Liver (tissue), 9 donors: ENCODE data around the gene NOG. TPM values are rescaled to one million over a fixed set of nuclear protein-coding genes. Genes with fewer than 3 reads are reported as not detected.

ENCODE experiments used
- DNase-seq: peaks from one replicate; pipeline ENCODE4 v3.0.0-alpha.2; 2017; ENCODE audit warnings: low spot score
- H3K27ac ChIP-seq, 2 donors: one replicate each; pipeline ENCODE4 v1.7.0; 2013; ENCODE audit warnings: inconsistent platforms in 2 of 2, low read length in 2 of 2, control low read depth in 1 of 2, low read depth in 1 of 2, mild to moderate bottlenecking in 1 of 2
- H3K27me3 ChIP-seq, 4 donors: one replicate each; pipeline versions ENCODE4 v1.6.1 to v1.7.0; 2013; ENCODE audit warnings: low read length in 3 of 4, inconsistent platforms in 1 of 4, mild to moderate bottlenecking in 1 of 4, moderate library complexity in 1 of 4; ENCODE audit not compliant: control insufficient read depth in 4 of 4, insufficient read depth in 4 of 4
- H3K36me3 ChIP-seq, 4 donors: one replicate each; pipeline versions ENCODE4 v1.6.1 to v1.7.0; 2013; ENCODE audit warnings: low read length in 3 of 4, mild to moderate bottlenecking in 3 of 4, low read depth in 1 of 4, moderate library complexity in 1 of 4; ENCODE audit not compliant: control insufficient read depth in 4 of 4, insufficient read depth in 3 of 4
- H3K4me1 ChIP-seq, 4 donors: one replicate each; pipeline versions ENCODE4 v1.6.1 to v1.7.0; 2013; ENCODE audit warnings: low read length in 3 of 4, mild to moderate bottlenecking in 3 of 4, moderate library complexity in 1 of 4; ENCODE audit not compliant: control insufficient read depth in 4 of 4, insufficient read depth in 4 of 4
- H3K4me3 ChIP-seq, 3 donors: one replicate each; pipeline versions ENCODE4 v1.6.1 to v1.7.0; 2013; ENCODE audit warnings: low read length in 3 of 3, control low read depth in 1 of 3, low read depth in 1 of 3, mild to moderate bottlenecking in 1 of 3
- H3K9ac ChIP-seq, 2 donors: one replicate each; pipeline ENCODE4 v1.7.0; 2013; ENCODE audit warnings: low read length in 2 of 2, mild to moderate bottlenecking in 2 of 2, moderate library complexity in 2 of 2, control low read depth in 1 of 2, low read depth in 1 of 2
- H3K9me3 ChIP-seq, 4 donors: one replicate each; pipeline versions ENCODE4 v1.6.1 to v1.7.0; 2013; ENCODE audit warnings: low read length in 3 of 4; ENCODE audit not compliant: control insufficient read depth in 4 of 4
- EGR1 ChIP-seq, 2 donors: IDR thresholded peaks; 2 replicates each; pipeline ENCODE4 v1.6.1; 2016 to 2018; ENCODE audit warnings: antibody characterized with exemption in 2 of 2, low read depth in 2 of 2
- FOXA1 ChIP-seq: IDR thresholded peaks from 2 replicates; pipeline ENCODE4 v1.6.1; 2016; ENCODE audit warnings: antibody characterized with exemption
- FOXA2 ChIP-seq: IDR thresholded peaks from 2 replicates; pipeline ENCODE4 v1.6.1; 2016; ENCODE audit warnings: antibody characterized with exemption
- GABPA ChIP-seq, 2 donors: IDR thresholded peaks in 1 of 2; conservative IDR thresholded peaks in 1 of 2; 2 replicates each; pipeline ENCODE4 v1.6.1; 2016; ENCODE audit warnings: antibody characterized with exemption in 2 of 2, mild to moderate bottlenecking in 1 of 2, moderate library complexity in 1 of 2
- HNF4A ChIP-seq, 2 donors: conservative IDR thresholded peaks; 2 replicates each; pipeline ENCODE4 v1.6.1; 2016; ENCODE audit warnings: antibody characterized with exemption in 2 of 2, mild to moderate bottlenecking in 2 of 2
- HNF4G ChIP-seq: IDR thresholded peaks from 2 replicates; pipeline ENCODE4 v1.6.1; 2016; ENCODE audit warnings: antibody characterized with exemption
- JUND ChIP-seq, 2 donors: IDR thresholded peaks; 2 replicates each; pipeline ENCODE4 v1.6.1; 2016; ENCODE audit warnings: antibody characterized with exemption in 2 of 2
- NR2F2 ChIP-seq: IDR thresholded peaks from 2 replicates; pipeline ENCODE4 v1.6.1; 2016; ENCODE audit warnings: antibody characterized with exemption
- RAD21 ChIP-seq, 2 donors: IDR thresholded peaks; 2 replicates each; pipeline ENCODE4 v1.6.1; 2016; ENCODE audit warnings: antibody characterized with exemption in 2 of 2, mild to moderate bottlenecking in 2 of 2
- RXRA ChIP-seq, 2 donors: IDR thresholded peaks; 2 replicates each; pipeline ENCODE4 v1.6.1; 2017 to 2018; ENCODE audit warnings: antibody characterized with exemption in 2 of 2, mild to moderate bottlenecking in 1 of 2
- SP1 ChIP-seq: IDR thresholded peaks from 2 replicates; pipeline ENCODE4 v1.6.1; 2018; ENCODE audit warnings: antibody characterized with exemption, mild to moderate bottlenecking
- TAF1 ChIP-seq: conservative IDR thresholded peaks from 2 replicates; pipeline ENCODE4 v1.6.1; 2016; ENCODE audit warnings: antibody characterized with exemption, mild to moderate bottlenecking
- YY1 ChIP-seq: IDR thresholded peaks from 2 replicates; pipeline ENCODE4 v1.6.1; 2016; ENCODE audit warnings: antibody characterized with exemption, mild to moderate bottlenecking
- WGBS: extraction: QIAGEN DNeasy Blood & Tissue Kit; methylation state at CpG from one replicate; pipeline ENCODE4 v1.1.7; 2013; 5-methylcytosine and 5-hydroxymethylcytosine counted together
- polyA plus RNA-seq, 2 donors: library from polyadenylated mRNA; stranded (reverse) in 1 of 2; unstranded in 1 of 2; fragments of 200-250 nt in 1 of 2; fragments of >200 nt in 1 of 2; fragmentation: Nextera tagmentation in 1 of 2; extraction: Ambion mirVana in 1 of 2; gene quantifications; one replicate each; pipeline versions ENCODE4 v1.2.1 to v1.2.3, GENCODE V29; 2013 to 2015
- total RNA-seq, 2 donors: library from RNA; depleted of rRNA; stranded (reverse); fragments of >200 nt; gene quantifications; one replicate each; pipeline ENCODE4 v1.2.3, GENCODE V29; 2014
- TF ChIP-seq, protein P1 (sequence below): IDR thresholded peaks from 2 replicates; pipeline ENCODE4 v1.6.1; 2016; ENCODE audit warnings: antibody characterized with exemption
- TF ChIP-seq, protein P2 (sequence below): IDR thresholded peaks from 2 replicates; pipeline ENCODE4 v1.6.1; 2016; ENCODE audit warnings: antibody characterized with exemption
- TF ChIP-seq, protein P3 (sequence below): IDR thresholded peaks from 2 replicates; pipeline ENCODE4 v1.6.1; 2016; ENCODE audit warnings: antibody characterized with exemption, mild to moderate bottlenecking
- TF ChIP-seq, protein P4 (sequence below): IDR thresholded peaks from 2 replicates; pipeline ENCODE4 v1.6.1; 2016; ENCODE audit warnings: antibody characterized with exemption
- TF ChIP-seq, protein P5 (sequence below): fragments of 150-350 bp; IDR thresholded peaks from 2 replicates; pipeline ENCODE4 v1.5.1; 2017; ENCODE audit warnings: improper control_type of control experiment, low read depth, low read length; ENCODE audit not compliant: missing input control
- donor health status: healthy.
- donor health status: healthy.
- donor health status: healthy.
- donor health status: healthy.
- donor health status: healthy.

Gene NOG
- total and polyA plus RNA-seq, 4 donors = 0.37 TPM; not detected in 3

DNA sequence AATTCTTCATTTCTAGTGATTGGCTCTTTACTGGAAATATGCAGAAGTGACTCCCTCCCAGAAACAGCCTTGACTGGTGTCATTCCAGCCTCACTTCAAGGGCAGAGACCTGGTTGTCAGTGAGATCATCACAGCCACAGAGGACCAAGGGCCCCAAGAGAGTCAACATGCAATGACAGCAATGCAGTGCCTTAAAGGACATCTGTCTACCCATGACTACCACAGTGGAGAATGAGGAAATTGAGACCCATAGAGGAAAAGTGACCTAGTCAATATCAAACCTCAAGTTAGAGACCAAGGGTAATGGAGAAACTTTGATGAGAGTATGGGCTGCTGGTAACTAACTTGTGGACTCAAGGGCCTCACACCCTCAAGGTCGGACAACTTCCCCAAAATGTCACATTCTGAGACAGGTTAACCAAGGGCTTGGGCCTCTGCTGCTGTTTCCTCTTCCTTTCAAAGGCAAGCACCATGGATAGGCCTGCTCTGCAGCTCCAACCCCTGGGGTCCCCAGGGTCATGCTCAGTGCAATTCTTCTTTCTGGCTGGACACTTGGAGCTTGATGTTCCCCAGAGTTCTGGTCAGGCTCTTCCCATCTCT, 11.3 kb downstream of the NOG start:
- DNase-seq = no peak
- Histone ChIP-seq H3K9ac (no peak overlapping the region), H3K36me3 (no peaks in the 10 kb centered on the region), H3K27me3 (peaks cover 0 to 5% (median 1%) of the 10 kb centered on the region in 4 donors), H3K4me3 (no peak overlapping the region), H3K4me1 (no peaks in the 10 kb centered on the region), H3K9me3 (no peaks in the 10 kb centered on the region), H3K27ac (no peak overlapping the region)
- WGBS = 81% methylated on average over 1 of the region's 1 CpG
- no peak for TF ChIP-seq HNF4A (conservative IDR thresholded peaks at IDR 0.05)
- TF ChIP-seq JUND (IDR thresholded peaks at IDR 0.05) = no peak
- no peak for TF ChIP-seq HNF4G
- TF ChIP-seq YY1 = no peak
- no peak for TF ChIP-seq FOXA2
- TF ChIP-seq FOXA1 = no peak
- no peak for TF ChIP-seq GABPA (IDR thresholded peaks at IDR 0.05 in 1 of 2, conservative IDR thresholded peaks at IDR 0.05 in 1 of 2)
- TF ChIP-seq, protein P1, sequence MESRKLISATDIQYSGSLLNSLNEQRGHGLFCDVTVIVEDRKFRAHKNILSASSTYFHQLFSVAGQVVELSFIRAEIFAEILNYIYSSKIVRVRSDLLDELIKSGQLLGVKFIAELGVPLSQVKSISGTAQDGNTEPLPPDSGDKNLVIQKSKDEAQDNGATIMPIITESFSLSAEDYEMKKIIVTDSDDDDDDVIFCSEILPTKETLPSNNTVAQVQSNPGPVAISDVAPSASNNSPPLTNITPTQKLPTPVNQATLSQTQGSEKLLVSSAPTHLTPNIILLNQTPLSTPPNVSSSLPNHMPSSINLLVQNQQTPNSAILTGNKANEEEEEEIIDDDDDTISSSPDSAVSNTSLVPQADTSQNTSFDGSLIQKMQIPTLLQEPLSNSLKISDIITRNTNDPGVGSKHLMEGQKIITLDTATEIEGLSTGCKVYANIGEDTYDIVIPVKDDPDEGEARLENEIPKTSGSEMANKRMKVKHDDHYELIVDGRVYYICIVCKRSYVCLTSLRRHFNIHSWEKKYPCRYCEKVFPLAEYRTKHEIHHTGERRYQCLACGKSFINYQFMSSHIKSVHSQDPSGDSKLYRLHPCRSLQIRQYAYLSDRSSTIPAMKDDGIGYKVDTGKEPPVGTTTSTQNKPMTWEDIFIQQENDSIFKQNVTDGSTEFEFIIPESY = no peak
- TF ChIP-seq RXRA (IDR thresholded peaks at IDR 0.05) = no peak
- TF ChIP-seq, protein P2, sequence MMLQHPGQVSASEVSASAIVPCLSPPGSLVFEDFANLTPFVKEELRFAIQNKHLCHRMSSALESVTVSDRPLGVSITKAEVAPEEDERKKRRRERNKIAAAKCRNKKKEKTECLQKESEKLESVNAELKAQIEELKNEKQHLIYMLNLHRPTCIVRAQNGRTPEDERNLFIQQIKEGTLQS = no peak
- TF ChIP-seq SP1 = no peak
- no peak for TF ChIP-seq TAF1
- TF ChIP-seq, protein P3, sequence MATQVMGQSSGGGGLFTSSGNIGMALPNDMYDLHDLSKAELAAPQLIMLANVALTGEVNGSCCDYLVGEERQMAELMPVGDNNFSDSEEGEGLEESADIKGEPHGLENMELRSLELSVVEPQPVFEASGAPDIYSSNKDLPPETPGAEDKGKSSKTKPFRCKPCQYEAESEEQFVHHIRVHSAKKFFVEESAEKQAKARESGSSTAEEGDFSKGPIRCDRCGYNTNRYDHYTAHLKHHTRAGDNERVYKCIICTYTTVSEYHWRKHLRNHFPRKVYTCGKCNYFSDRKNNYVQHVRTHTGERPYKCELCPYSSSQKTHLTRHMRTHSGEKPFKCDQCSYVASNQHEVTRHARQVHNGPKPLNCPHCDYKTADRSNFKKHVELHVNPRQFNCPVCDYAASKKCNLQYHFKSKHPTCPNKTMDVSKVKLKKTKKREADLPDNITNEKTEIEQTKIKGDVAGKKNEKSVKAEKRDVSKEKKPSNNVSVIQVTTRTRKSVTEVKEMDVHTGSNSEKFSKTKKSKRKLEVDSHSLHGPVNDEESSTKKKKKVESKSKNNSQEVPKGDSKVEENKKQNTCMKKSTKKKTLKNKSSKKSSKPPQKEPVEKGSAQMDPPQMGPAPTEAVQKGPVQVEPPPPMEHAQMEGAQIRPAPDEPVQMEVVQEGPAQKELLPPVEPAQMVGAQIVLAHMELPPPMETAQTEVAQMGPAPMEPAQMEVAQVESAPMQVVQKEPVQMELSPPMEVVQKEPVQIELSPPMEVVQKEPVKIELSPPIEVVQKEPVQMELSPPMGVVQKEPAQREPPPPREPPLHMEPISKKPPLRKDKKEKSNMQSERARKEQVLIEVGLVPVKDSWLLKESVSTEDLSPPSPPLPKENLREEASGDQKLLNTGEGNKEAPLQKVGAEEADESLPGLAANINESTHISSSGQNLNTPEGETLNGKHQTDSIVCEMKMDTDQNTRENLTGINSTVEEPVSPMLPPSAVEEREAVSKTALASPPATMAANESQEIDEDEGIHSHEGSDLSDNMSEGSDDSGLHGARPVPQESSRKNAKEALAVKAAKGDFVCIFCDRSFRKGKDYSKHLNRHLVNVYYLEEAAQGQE = no peak
- TF ChIP-seq NR2F2 = no peak
- no peak for TF ChIP-seq RAD21 (IDR thresholded peaks at IDR 0.05)
- TF ChIP-seq, protein P4, sequence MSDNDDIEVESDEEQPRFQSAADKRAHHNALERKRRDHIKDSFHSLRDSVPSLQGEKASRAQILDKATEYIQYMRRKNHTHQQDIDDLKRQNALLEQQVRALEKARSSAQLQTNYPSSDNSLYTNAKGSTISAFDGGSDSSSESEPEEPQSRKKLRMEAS = no peak
- TF ChIP-seq, protein P5, sequence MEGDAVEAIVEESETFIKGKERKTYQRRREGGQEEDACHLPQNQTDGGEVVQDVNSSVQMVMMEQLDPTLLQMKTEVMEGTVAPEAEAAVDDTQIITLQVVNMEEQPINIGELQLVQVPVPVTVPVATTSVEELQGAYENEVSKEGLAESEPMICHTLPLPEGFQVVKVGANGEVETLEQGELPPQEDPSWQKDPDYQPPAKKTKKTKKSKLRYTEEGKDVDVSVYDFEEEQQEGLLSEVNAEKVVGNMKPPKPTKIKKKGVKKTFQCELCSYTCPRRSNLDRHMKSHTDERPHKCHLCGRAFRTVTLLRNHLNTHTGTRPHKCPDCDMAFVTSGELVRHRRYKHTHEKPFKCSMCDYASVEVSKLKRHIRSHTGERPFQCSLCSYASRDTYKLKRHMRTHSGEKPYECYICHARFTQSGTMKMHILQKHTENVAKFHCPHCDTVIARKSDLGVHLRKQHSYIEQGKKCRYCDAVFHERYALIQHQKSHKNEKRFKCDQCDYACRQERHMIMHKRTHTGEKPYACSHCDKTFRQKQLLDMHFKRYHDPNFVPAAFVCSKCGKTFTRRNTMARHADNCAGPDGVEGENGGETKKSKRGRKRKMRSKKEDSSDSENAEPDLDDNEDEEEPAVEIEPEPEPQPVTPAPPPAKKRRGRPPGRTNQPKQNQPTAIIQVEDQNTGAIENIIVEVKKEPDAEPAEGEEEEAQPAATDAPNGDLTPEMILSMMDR = no peak
- TF ChIP-seq EGR1 (IDR thresholded peaks at IDR 0.05; ENCODE audit: low read depth in 2 of 2) = no peak
